HTERT RPE-1 (cell line): ENCODE measurements around the gene PPHLN1.
"Not testable (repeated sequence)": the region's sequence is repeated elsewhere in the genome, so short reads cannot be mapped to it uniquely, and the experiment has no call there.

Experiments
- in situ Hi-C: fragments of 300-500 bp; cut with MboI; formaldehyde crosslinking; loops from 4 replicates; pipeline ENCODE4 v1.14.3; 2020; ENCODE audit warnings: low sequenced_read_pairs

The PPHLN1 gene

DNA sequence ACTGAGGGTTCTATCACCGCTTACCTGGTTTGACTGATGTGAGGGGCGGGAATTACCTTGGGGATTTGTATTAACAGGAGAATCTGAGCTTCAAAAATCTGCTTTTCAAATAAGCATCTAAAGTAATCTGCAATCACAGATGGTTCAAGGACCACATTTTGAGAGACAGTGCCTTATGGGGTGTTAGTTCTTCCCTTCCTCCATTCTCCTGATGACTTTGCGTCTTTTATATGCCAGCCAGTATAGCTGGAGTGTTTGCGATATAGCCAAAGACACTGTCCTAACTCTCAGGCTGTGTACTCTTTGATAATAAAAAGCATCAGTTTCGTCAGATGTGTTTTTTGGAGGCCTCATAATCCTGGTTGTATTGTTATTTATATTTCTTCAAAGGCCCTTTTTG, 39.5 kb downstream of the PPHLN1 start:
- in situ Hi-C loops: no loop called here

DNA sequence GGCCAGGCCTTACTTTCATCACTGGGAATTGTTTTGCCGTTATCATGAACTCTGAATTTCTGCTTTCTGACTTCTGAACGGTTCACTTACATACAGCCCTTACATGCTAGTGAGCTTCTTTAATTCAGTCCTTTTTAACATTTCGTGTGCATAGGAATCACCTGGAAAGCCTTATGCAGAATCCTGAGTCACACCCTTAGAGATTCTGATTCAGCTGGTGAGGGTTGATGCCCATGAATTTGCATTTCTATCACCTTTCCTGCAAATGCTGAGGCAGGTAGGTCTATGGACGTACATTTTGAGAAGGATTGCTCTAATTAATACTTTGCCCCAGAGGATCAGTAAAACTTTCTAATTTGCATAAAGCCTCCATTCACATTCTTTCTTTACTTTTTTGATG, 44.0 kb downstream of the PPHLN1 start:
- in situ Hi-C loops: no loop called here

DNA sequence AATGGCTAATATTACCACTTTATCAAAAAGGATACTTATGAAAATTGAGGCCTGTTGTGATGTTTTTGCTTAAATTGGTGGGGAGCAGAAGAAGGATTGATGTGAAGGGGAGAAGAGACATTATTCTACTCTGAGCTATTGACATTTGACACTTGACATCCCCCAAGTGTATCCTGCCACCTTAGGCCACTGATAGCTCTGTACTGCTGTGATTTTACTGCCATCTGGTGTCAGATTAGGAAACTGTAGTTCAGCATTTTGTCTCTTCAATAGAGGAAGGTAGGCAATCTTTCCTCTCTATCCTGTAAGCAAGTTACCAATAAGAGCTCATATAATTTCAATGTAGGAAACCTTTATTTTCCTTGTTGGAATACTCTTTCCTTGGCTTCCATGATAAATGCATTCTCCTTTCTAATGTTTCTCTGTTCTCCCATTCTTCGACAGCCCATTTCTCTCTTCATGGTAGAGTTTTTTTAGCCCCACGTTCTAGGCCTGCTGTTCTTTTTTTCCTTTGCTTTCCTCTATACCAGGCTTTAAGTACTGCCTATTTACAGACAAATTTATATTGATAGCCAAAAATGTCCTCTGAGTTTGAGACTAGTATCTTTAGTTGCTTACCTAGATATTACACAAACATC, 46.3 kb downstream of the PPHLN1 start:
- in situ Hi-C loops: no loop called here

DNA sequence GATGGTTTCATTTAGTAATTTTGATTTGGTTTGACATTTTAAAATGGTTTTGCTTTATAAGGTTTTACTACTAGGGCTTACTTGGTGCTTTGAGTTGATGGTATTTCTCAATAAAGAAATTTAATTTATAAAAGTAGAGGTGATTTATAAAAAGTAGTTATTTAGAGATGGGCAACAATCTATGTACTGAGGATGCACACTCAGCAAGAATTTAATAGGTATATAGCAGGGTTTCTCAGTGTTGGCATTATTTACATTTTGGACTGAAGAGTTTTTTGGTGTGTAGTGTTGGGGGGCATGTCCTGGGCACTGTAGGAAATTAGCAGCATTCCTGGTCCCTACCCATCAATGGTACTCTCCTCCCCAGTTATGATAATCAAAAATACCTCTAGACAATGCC, 47.7 kb downstream of the PPHLN1 start:
- in situ Hi-C loops: no loop called here

DNA sequence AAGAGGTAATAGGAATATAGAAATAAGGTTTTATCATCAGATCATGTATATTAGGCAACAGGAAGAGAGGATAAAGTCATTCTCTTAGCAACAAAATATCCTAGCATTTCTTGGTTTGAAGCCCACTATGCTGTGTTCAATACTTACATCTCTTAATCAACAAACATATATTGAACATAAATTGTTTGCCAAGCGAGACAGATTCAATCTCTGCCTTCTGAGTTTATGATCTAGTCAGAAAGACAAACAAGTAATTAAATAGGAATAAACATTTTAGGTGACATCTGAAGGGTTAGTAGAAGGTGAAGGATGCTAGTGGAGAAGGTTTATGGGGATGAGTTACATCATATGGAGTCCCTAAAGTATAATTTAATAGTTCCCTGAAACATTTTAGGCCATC, 54.8 kb downstream of the PPHLN1 start:
- in situ Hi-C loops: no loop called here

DNA sequence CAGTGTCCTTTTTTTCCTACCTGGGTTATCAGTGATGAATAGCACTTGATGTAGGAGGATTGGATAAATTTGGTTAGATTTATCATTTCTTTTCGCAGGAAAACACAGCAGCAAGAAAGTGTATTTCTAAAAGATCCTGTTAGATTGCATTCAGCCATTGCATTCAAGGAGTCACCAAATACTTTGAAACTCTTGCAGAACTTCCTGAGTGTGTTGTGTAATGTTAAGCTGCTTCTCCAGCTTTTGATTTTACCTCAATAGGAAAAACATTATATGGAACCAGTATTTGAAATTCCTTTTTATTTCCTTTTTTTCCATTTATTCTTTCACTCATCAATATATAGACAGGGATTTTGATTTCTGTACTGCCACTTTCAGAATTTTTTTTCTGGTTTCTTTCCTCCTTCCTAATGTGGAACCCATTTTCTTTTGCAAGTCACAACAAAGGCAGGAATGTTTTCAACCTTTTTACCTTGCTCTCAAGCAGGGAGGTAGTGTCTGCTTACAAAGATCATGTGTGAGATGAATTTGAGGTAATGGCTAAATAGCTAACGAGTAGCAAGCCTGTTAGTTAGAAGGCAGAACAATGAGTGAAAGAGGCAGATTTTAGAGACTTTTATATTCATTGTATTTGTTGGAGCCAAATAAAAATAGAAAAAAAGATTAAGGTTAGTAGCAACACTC, 56.2 kb downstream of the PPHLN1 start:
- in situ Hi-C loops: no loop called here

DNA sequence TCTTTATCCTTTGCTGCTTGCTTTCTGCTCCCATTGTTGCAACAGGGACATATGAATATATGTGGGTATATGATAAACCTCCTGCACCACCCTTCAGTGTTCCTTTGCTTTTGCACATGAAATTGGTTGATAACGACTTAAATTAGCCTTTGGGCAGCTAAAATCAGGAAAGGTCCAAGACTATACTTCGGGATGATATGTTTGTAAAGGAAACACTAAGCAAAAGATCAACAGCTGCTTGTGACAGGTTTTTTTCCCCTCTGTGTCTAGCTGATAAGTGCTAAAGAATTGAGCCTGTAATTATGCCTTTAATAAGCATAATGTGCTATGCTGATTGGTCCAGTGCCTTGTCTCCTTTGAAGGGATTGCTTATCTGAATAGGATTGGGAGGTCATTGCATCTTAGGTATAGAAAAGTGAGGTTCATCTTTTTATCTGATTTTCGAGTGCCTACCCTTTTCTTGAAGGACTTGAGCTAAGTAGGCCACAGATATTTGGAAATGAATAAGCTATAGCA, 59.4 kb downstream of the PPHLN1 start:
- in situ Hi-C loops: no loop called here

DNA sequence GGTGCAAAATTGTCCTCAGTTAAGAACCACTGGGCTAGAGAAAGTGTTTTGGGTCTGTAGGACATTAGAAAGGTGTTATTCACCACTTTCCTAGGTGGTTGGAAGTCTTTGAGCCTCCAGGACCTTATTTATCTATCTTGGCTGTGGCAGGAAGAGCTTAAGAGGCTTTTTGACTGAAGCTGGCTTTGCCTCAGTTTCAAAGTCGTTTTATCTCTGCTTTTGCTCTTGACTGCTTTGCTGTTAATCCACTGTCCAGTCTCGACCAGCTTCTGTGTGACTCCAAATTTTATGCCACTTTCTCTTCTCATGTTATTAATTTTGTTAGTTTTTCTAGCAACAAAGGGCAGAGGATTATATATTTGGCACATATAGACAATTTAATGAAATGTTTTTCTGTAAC, 60.3 kb downstream of the PPHLN1 start:
- in situ Hi-C loops: no loop called here

DNA sequence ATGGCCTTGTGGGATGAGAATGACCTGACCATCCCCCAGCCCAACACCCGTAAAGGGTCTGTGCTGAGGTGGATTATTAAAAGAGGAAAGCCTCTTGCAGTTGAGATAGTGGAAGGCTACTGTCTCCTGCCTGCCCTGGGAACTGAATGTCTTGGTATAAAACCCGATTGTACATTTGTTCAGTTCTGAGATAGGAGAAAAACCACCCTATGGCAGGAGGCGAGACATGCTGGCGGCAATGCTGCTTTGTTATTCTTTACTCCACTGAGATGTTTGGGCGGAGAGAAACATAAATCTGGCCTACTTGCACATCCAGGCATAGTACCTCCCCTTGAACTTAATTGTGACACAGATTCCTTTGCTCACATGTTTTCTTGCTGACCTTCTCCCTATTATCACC, 62.1 kb downstream of the PPHLN1 start:
- in situ Hi-C loops: not testable (repeated sequence)

DNA sequence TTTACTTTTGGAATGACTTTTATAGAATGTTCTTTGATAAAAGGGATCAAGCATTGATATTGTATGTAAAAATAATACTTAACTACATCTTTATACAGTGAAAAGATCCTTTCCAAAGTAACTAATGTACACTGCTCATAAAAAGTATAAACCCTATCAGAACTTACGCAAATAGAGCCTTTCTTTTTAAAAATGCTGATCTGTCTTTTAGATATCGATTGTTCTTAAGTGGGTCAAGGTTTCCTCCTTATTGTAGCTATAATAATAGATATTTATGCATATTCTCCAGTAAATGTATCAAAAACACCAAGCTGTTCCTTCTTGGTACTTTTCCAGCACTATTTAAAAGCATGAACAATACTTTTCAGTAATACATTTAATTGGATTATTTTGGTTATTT, 68.5 kb downstream of the PPHLN1 start:
- in situ Hi-C loops: no loop called here

DNA sequence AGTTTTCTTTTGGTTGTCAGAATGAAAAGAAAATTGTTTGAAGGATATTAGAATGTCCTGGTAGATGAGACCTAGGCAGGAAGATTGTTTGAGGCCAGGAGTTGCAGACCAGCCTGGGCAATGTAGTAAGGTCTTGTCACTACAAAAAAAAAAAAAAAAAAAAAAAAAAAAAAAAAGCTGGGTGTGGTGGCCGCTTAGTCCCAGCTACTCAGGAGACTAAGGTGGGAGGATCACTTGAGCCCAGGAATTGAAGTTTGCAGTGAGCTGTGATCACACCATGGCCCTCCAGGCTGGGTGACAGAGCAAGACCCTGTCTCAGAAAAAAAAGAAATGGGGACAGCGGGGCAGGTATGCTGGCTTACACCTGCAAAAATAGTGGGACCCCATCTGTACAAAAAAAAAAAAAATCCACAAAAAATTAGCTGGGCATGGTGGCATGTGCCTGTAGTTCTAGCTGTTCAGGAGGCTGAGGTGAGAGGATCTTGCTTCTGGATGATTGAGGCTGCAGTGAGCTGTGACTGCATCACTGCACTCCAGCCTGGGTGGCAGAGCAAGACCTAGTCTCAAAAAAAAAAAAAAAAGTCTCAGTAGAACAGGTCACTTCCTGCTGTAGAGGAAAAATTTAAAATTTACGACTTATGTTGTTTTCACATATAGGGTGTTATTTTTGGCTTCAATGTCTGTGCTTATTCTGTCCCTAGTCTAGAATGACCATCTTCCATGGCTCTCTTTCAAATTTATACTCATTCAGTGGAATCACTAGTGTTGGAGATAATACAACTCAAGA, 70.7 kb downstream of the PPHLN1 start:
- in situ Hi-C loops: no loop called here

DNA sequence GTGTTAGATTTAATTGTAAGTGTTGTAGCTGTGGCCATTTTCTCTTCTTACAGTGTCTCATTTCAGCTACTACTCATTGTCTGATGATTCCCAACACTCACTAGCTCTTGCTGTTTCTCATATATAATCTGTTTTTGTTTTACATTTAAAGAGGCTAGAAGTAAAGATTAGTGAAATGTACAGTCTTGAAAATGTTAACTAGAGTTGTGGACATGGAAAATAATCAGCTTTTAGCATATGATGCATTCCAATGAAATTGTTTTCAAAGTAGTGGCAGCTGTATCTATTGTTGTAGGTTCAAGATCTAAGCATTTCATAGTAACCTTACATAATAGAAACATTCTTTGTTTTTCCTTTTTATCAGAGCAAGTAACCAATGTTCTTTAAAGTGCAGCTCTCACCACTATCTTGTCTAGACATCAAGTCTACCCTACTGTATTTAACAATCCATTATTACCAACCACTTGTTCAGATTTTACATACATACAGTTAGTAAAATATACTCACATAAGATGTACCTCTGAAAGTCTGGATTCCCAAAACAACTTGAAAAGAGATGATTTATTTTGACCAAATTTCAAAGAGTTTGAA, 76.9 kb downstream of the PPHLN1 start:
- in situ Hi-C loops: no loop called here

DNA sequence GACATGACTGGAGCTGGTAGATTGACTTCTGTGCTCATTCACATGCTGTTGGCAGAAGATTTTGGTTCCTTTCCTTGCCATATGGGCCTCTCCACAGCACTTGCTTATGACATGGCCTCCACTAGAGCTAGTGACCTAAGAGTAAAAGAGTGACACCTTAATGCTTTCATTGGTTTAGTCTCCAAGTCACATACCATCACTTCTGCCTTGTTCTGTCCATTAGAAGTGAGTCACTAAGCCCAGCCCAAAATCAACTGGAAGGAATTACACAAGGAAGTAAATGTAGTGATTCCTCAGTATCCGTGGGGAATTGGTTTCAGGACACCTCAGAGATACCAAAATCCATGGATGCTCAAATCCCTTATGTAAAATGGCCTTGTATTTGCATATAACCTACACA, 81.3 kb downstream of the PPHLN1 start:
- in situ Hi-C loops: no loop called here

DNA sequence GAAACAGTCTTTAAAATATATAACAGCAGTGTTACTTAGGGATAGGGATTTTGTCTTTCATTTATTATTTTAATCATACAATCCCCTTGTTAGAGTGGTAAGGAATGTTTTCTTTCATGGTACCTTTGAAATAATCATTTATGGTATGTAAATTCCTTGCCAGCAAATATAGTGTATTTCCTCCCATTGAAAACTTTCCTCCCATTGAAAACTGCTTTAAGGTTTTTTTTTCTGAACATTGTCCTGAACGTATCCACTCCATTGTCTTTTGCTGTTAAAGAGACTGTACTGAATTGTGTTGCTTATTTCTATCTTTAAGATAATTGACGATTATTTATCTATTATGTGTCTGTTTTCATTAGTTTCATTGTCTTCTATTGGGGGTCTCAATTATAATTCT, 83.5 kb downstream of the PPHLN1 start:
- in situ Hi-C loops: no loop called here

DNA sequence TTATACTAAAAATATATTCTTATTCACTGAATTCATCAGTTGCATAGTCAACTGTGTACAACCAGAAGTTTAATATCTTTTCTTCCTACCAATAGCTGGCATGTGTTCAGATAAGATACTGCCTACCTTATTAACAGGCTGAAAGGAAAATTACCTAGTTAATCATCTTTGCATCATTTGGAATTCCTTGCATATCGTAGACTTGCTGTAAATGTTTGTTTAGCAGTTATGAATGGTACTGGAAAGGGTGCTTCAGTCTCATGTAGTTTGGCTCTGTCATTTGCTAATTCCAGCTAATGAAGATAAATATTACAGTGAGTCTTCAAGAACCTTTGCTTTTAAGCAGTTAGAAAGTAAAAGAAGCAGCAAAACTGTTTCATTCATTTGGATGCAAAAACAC, 84.4 kb downstream of the PPHLN1 start:
- in situ Hi-C loops: no loop called here

DNA sequence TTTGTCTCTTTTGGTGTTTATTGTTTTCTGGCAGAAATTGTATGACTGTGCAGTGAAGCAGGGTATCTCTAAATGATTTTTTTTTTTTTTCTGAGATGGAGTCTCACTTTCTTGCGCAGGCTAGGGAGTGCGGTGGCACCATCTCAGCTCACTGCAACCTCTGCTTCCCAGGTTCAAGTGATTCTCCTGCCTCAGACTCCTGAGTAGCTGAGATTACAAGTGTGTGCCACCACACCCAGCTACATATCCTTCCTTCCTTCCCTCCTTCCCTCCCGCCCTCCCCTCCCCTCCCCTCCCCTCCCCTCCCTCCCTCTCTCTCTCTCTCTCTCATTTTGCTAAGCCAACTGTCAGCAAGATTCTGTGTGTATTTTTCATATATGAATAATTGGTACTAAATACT, 94.4 kb downstream of the PPHLN1 start:
- in situ Hi-C loops: no loop called here

DNA sequence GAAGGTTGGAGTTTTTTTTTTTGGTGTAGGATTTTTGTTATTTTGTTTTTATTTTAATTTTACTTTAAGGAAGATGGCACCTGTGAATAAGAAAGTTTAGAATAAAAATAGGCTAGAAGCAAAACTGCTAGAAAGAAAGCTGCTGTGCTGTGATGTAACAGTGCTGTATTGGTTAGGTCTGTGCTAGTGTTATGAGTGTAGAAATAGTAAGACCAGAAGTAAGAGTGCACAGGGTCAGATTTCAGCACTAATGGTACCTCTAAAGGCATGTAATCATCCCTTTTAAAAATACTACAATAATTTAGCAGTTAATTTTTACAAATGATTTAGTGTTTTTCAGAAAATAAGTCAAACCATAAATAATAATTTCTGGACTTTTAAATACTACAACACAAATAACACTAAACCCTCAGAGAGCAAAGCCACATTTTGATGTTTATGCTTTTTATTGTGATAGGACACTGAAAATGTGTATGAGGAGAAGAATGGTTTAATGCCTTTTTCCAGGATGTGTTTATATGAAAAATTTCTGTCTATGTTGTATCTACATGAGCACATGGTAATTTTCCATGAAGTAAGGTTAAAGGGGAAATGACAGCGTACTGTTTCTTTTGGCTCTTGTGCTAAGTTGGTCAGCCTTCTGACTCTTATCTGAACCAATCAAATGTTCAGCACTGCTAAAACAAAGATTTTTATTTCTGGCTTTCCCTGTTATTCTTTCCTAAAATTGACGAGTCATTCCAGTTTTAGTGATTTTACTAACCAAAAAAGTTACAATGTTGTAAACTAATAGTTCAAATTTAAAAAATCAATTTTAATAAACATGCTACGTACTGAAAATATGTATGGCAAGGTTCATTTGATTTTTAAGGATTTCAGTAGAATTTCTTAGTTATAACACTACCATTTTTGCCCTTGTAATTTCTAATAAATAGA, 96.1 kb downstream of the PPHLN1 start:
- in situ Hi-C loops: no loop called here

DNA sequence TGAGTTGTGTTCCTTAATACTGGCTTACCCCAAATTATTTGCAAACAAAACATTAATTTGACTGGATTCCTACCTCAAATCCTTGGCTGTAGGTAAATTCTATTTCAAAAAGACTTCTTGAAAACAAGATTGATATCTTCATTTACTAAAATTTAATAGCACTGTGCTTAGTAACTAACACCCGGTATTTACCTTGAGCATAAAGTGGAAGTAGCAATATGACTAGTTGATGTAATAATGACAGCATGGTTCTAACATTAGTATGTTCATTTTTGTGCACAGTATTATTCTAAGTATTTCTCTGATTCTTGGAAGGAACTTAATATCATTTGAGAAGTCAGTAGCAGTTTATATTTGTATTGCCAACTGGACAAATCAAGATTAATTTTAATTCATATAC, 96.8 kb downstream of the PPHLN1 start:
- in situ Hi-C loops: no loop called here

DNA sequence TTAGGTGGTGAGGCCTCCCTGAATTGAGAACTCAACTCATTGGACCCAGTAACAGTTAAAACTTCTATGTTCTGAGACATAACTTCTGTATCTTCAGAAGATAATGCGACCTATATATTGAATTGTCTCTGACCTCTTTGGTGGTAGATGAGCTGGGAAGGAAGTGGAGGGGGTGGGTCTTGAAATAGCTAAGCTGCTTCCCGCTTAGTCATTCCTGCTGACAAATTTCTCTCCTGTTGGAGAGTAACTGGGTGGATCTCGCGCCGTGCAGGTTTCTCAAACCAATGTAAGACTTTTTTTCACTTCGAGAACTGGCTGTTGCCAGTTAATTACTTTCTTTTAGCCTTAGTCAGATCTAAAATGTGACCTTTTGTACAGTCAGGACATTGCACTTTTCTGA, 100.8 kb downstream of the PPHLN1 start:
- in situ Hi-C loops: no loop called here

DNA sequence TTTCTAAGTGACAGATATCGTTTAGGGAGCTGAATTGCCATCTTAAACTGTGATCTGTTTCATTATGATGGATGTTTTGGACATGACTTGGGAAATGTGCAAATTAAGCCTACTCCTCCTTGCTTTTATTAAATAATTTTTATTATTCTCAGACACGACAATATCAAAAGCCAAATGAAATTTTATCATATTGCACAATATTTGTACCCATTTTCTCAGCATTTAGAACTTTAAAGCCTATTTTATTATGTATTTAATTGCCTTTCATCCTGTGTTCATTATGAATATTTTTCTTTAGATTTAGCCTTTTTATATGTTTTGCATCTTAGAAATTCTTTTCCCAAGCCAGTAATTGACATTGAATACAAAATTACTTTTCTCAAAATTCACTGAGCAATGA, 102.9 kb downstream of the PPHLN1 start:
- in situ Hi-C loops: no loop called here
